GM12872 (cell line): ENCODE measurements around the gene SERPINB12.

Experiments
- CTCF ChIP-seq: IDR thresholded peaks from 3 replicates; pipeline ENCODE4 v1.5.1; 2011; ENCODE audit warnings: low read depth, mild to moderate bottlenecking, low read length, moderate library complexity; ENCODE audit not compliant: insufficient read depth

The SERPINB12 gene

GRCh38 chr18:63528863-63529492 is 13.2 kb upstream of the SERPINB12 start:
- TF ChIP-seq CTCF = no peak

GRCh38 chr18:63532471-63532870 is 9.7 kb upstream of the SERPINB12 start:
- TF ChIP-seq CTCF = no peak

GRCh38 chr18:63534615-63535014 is 7.6 kb upstream of the SERPINB12 start:
- no peak for TF ChIP-seq CTCF

- TF ChIP-seq CTCF = no peak
Measured at GRCh38 chr18:63539904-63540510, 2.2 kb upstream of the SERPINB12 start.

GRCh38 chr18:63544017-63544416 is 1.8 kb downstream of the SERPINB12 start:
- TF ChIP-seq CTCF = no peak

- no peak for TF ChIP-seq CTCF
Measured at GRCh38 chr18:63545000-63545399, 2.8 kb downstream of the SERPINB12 start.

GRCh38 chr18:63550068-63550467 is 7.9 kb downstream of the SERPINB12 start:
- TF ChIP-seq CTCF = no peak
